ENCODE data around the gene PRTN3.
"Not testable (repeated sequence)": the region's sequence is repeated elsewhere in the genome, so short reads cannot be mapped to it uniquely, and the experiment has no call there.

PRTN3 gene

GRCh38 chr19:831407-832369 lies 9.1 kb upstream of the PRTN3 start:
- TF ChIP-seq, protein P1, sequence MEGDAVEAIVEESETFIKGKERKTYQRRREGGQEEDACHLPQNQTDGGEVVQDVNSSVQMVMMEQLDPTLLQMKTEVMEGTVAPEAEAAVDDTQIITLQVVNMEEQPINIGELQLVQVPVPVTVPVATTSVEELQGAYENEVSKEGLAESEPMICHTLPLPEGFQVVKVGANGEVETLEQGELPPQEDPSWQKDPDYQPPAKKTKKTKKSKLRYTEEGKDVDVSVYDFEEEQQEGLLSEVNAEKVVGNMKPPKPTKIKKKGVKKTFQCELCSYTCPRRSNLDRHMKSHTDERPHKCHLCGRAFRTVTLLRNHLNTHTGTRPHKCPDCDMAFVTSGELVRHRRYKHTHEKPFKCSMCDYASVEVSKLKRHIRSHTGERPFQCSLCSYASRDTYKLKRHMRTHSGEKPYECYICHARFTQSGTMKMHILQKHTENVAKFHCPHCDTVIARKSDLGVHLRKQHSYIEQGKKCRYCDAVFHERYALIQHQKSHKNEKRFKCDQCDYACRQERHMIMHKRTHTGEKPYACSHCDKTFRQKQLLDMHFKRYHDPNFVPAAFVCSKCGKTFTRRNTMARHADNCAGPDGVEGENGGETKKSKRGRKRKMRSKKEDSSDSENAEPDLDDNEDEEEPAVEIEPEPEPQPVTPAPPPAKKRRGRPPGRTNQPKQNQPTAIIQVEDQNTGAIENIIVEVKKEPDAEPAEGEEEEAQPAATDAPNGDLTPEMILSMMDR (conservative IDR thresholded peaks at IDR 0.05) = no peak
- no peak; the same call in 1 of the 2 replicates for TF ChIP-seq ZFX (IDR thresholded peaks at IDR 0.05)

DNA sequence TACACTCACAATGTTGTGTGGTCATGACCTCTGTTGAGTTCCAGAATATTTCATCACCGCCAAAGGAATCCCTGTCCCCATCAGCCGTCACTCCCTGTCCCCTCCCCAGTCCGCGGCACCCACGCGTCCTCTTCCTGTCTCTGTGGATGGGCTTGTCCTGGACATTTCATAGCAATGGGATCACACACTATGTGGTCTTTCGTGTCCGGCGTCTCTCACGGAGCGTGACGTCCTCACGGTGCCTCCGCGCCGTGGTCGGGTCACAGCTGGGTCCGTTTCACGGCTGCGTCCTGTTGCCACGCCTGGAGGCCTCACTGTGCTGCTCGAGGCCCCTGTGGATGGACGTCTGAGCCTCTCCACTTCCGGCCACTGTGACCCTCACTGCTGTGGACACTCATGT lies 6.6 kb upstream of the PRTN3 start:
- H3K27ac ChIP-seq = no peak overlapping the region
- TF ChIP-seq, protein P1 (conservative IDR thresholded peaks at IDR 0.05) = no peak
- no peak for TF ChIP-seq ZFX (IDR thresholded peaks at IDR 0.05)

More at GRCh38 chr19:831407-832369, 9.1 kb upstream of the PRTN3 start:
- no peak overlapping the region for H3K27ac ChIP-seq

GRCh38 chr19:835210-835810 lies 5.5 kb upstream of the PRTN3 start:
- TF ChIP-seq, protein P1 (conservative IDR thresholded peaks at IDR 0.05) = no peak
- TF ChIP-seq ZFX (IDR thresholded peaks at IDR 0.05) = no peak
- no peak overlapping the region for H3K27ac ChIP-seq

DNA sequence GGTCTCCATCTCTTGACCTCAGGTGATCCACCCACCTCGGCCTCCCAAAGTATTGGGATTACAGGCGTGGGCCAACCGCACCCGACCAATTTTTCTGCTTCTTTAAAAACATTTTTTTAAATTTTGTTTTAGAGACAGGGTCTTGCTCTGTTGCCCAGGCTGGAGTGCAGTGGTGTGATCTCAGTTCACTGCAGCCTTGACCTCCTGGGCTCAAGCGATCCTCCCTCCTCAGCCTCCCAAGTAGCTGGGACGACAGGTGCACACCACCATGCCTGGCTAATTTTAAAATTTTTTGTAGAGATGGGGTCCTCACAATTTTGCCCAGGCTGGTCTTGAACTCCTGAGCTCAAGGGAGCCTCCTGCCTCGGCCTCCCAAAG lies 2.0 kb downstream of the PRTN3 start:
- H3K27ac ChIP-seq = not testable (repeated sequence)

GRCh38 chr19:843180-843835 lies 2.5 kb downstream of the PRTN3 start:
- TF ChIP-seq ZFX (IDR thresholded peaks at IDR 0.05) = no peak
- TF ChIP-seq, protein P1 (conservative IDR thresholded peaks at IDR 0.05) = no peak
- no peak overlapping the region for H3K27ac ChIP-seq

- no peak overlapping the region for H3K27ac ChIP-seq
Observed at GRCh38 chr19:843836-844545, 3.2 kb downstream of the PRTN3 start.

GRCh38 chr19:844546-844971 lies 3.8 kb downstream of the PRTN3 start:
- H3K27ac ChIP-seq = no peak overlapping the region
- TF ChIP-seq, protein P1 (conservative IDR thresholded peaks at IDR 0.05) = no peak
- no peak for TF ChIP-seq ZFX (IDR thresholded peaks at IDR 0.05)

More at GRCh38 chr19:843836-844545, 3.2 kb downstream of the PRTN3 start:
- no peak for TF ChIP-seq ZFX (IDR thresholded peaks at IDR 0.05)
- TF ChIP-seq, protein P1 (conservative IDR thresholded peaks at IDR 0.05) = no peak

Data from C4-2B (cell line).